GM12878 (cell line): ENCODE results near the gene BICRAL. TPM values are rescaled to one million over a fixed set of nuclear protein-coding genes. Genes with fewer than 3 reads are reported as not detected.

Experiments used
- ATAC-seq: fragments of 200-7000 bp; cut with Tn5 transposase; 3 replicates; pipeline ENCODE4 v1.9.1; 2020; ENCODE audit warnings: mild to moderate bottlenecking, moderate library complexity
- BruUV-seq: library from RNA; stranded (reverse); fragments of 400-500 nt; replicated peaks from 2 replicates; lab custom pipeline; 2021; lab: Mats Ljungman, UMichigan
- CTCF ChIA-PET: fragments of 300-600 bp; sonication (Branson Sonifier 250); formaldehyde crosslinking; extraction: SDS; loops from one replicate; lab custom pipeline; 2021; ENCODE audit warnings: inconsistent platforms; lab: Yijun Ruan, JAX
- POLR2A ChIA-PET: fragments of 350-600 bp; formaldehyde crosslinking; extraction: SDS; loops from one replicate; lab custom pipeline; 2021; ENCODE audit warnings: inconsistent platforms; lab: Charles Lee
- RAD21 ChIA-PET: fragments of 300-600 bp; sonication (Branson Sonifier 250); formaldehyde crosslinking; loops from one replicate; lab custom pipeline; 2023; ENCODE audit warnings: antibody characterized with exemption; ENCODE audit not compliant: unreplicated experiment; lab: Charles Lee
- SMC1A ChIA-PET: fragments of 300-600 bp; sonication (Branson Sonifier 250); formaldehyde crosslinking; loops from one replicate; lab custom pipeline; 2023; ENCODE audit not compliant: unreplicated experiment, uncharacterized antibody; lab: Charles Lee
- DNase-seq: peaks from one replicate; pipeline ENCODE4 v3.0.0-alpha.2; 2011; ENCODE audit warnings: low read depth, low spot score
- FAIRE-seq: peaks from 3 replicates; lab custom pipeline; 2011; peaks lifted over from hg19 to GRCh38; lab: Jason Lieb, UNC
- H2AFZ ChIP-seq: 2 replicates; pipeline ENCODE4 v1.6.0; 2011; ENCODE audit warnings: low read depth, low read length, control low read depth; ENCODE audit not compliant: control insufficient read depth
- H3K27ac ChIP-seq: 2 replicates; pipeline ENCODE4 v1.5.1; 2011; ENCODE audit warnings: control low read depth; ENCODE audit not compliant: control insufficient read depth, insufficient read depth
- H3K27me3 ChIP-seq, 2 experiments: replicated peaks in 1 of 2; 2 replicates each; pipeline versions ENCODE4 v1.6.0 to v1.6.1; 2011; ENCODE audit warnings: low read length in 1 of 2; ENCODE audit not compliant: control insufficient read depth in 2 of 2, insufficient read depth in 2 of 2
- H3K36me3 ChIP-seq, 2 experiments: 2 replicates each; pipeline ENCODE4 v1.5.1; 2011; ENCODE audit warnings: low read length in 1 of 2; ENCODE audit not compliant: control insufficient read depth in 2 of 2, insufficient read depth in 2 of 2
- H3K4me1 ChIP-seq: 2 replicates; pipeline ENCODE4 v1.6.1; 2011; ENCODE audit warnings: mild to moderate bottlenecking, low read length, moderate library complexity, mixed read lengths; ENCODE audit not compliant: control insufficient read depth, insufficient read depth
- H3K4me2 ChIP-seq: 2 replicates; pipeline ENCODE4 v1.6.0; 2011; ENCODE audit warnings: control low read depth; ENCODE audit not compliant: control insufficient read depth, insufficient read depth
- H3K4me3 ChIP-seq: fragments of 200-600 bp; sonication (generic); 2 replicates; pipeline ENCODE4 v1.5.1; 2016
- H3K79me2 ChIP-seq: 2 replicates; pipeline ENCODE4 v1.6.0; 2011; ENCODE audit warnings: low read length; ENCODE audit not compliant: control insufficient read depth, insufficient read depth
- H3K9ac ChIP-seq: 2 replicates; pipeline ENCODE4 v1.8.0; 2011; ENCODE audit warnings: low read length, control low read depth, mixed read lengths; ENCODE audit not compliant: control insufficient read depth, insufficient read depth
- H3K9me3 ChIP-seq: replicated peaks from 3 replicates; pipeline ENCODE4 v1.5.1; 2011; ENCODE audit warnings: mild to moderate bottlenecking, low read length; ENCODE audit not compliant: control insufficient read depth, insufficient read depth
- H4K20me1 ChIP-seq: 2 replicates; pipeline ENCODE4 v1.6.0; 2011; ENCODE audit not compliant: control insufficient read depth, insufficient read depth
- ATF2 ChIP-seq: IDR thresholded peaks from 2 replicates; pipeline ENCODE4 v1.6.1; 2012; ENCODE audit warnings: low read length, inconsistent platforms
- ATF7 ChIP-seq: fragments of 450-650 bp; IDR thresholded peaks from 2 replicates; pipeline ENCODE4 v1.6.1; 2016; ENCODE audit warnings: low read depth, mild to moderate bottlenecking
- CBFB ChIP-seq: IDR thresholded peaks from 2 replicates; pipeline ENCODE4 v1.6.1; 2016; ENCODE audit warnings: antibody characterized with exemption, low read depth
- CBX3 ChIP-seq: fragments of 200-600 bp; sonication (generic); IDR thresholded peaks from 2 replicates; pipeline ENCODE4 v1.6.1; 2016; ENCODE audit warnings: low read depth, borderline replicate concordance
- CHD4 ChIP-seq: fragments of 200-600 bp; sonication (generic); IDR thresholded peaks from 2 replicates; pipeline ENCODE4 v1.6.1; 2016; ENCODE audit warnings: mild to moderate bottlenecking
- HDGF ChIP-seq: fragments of 450-650 bp; IDR thresholded peaks from 2 replicates; pipeline ENCODE4 v1.6.1; 2016; ENCODE audit warnings: antibody characterized with exemption
- KDM1A ChIP-seq: fragments of 200-600 bp; sonication (generic); IDR thresholded peaks from 2 replicates; pipeline ENCODE4 v1.6.1; 2016; ENCODE audit warnings: borderline replicate concordance
- KLF5 ChIP-seq: fragments of 450-650 bp; IDR thresholded peaks from 2 replicates; pipeline ENCODE4 v1.6.1; 2014; ENCODE audit warnings: mild to moderate bottlenecking; ENCODE audit not compliant: partially characterized antibody
- MTA2 ChIP-seq: fragments of 450-650 bp; IDR thresholded peaks from 2 replicates; pipeline ENCODE4 v1.6.1; 2016; ENCODE audit warnings: low read depth, mild to moderate bottlenecking, moderate library complexity
- PAX8 ChIP-seq: fragments of 450-650 bp; IDR thresholded peaks from 2 replicates; pipeline ENCODE4 v1.6.1; 2017; ENCODE audit warnings: mild to moderate bottlenecking, moderate library complexity
- POLR2A ChIP-seq: IDR thresholded peaks from 2 replicates; pipeline ENCODE4 v1.6.1; 2011; ENCODE audit warnings: low read depth, mild to moderate bottlenecking, low read length
- ZBTB40 ChIP-seq: fragments of 450-650 bp; IDR thresholded peaks from 2 replicates; pipeline ENCODE4 v1.6.1; 2016; ENCODE audit warnings: mild to moderate bottlenecking, moderate library complexity, borderline replicate concordance
- ZNF217 ChIP-seq: fragments of 450-650 bp; IDR thresholded peaks from 2 replicates; pipeline ENCODE4 v1.6.1; 2017; ENCODE audit warnings: antibody characterized with exemption, mild to moderate bottlenecking
- ZNF24 ChIP-seq: fragments of 450-650 bp; IDR thresholded peaks from 2 replicates; pipeline ENCODE4 v1.6.1; 2017; ENCODE audit warnings: antibody characterized with exemption, mild to moderate bottlenecking
- WGBS: methylation state at CpG from one replicate; pipeline ENCODE4 v1.1.6; 2016; ENCODE audit warnings: low lambda C conversion rate; ENCODE audit not compliant: insufficient replicate concordance, insufficient coverage; ENCODE audit errors: missing lambda C conversion rate; 5-methylcytosine and 5-hydroxymethylcytosine counted together
- in situ Hi-C: fragments of 300-500 bp; cut with MboI; formaldehyde crosslinking; loops from 9 replicates; pipeline ENCODE4 v1.14.3; 2018; ENCODE audit warnings: mixed read lengths
- intact Hi-C: fragments of 100-400 bp; cut with micrococcal nuclease; formaldehyde crosslinking; loops from one replicate; pipeline ENCODE4 v1.14.2; 2022; ENCODE audit not compliant: unreplicated experiment
- polyA plus RNA-seq, 11 experiments: library from polyadenylated mRNA; depleted of rRNA in 4 of 11; unstranded in 6 of 11; stranded (reverse) in 5 of 11; fragments of >200 nt; fragmentation: Nextera tagmentation in 4 of 11; fragmentation: Illumina TruSeq in 1 of 11; extraction: Ambion mirVana in 4 of 11; extraction: Trizol in 1 of 11; gene quantifications; 1 replicate in 1 of 11; 2 replicates in 10 of 11; pipeline versions ENCODE4 v1.2.1 to v1.2.3, GENCODE V29; 2011 to 2016; ENCODE audit warnings: inconsistent platforms in 2 of 11, missing spikeins in 2 of 11, low read depth in 1 of 11
- total RNA-seq, 4 experiments: library from RNA; depleted of rRNA in 3 of 4; stranded (reverse); fragments of >200 nt in 3 of 4; fragmentation: Illumina TruSeq in 1 of 4; extraction: Trizol in 1 of 4; gene quantifications; 2 replicates each; pipeline versions ENCODE4 v1.2.1 to v1.2.3, GENCODE V29; 2013 to 2021
- TF ChIP-seq, protein P1 (sequence below): fragments of 450-650 bp; IDR thresholded peaks from 2 replicates; pipeline ENCODE4 v1.6.1; 2017; ENCODE audit warnings: mild to moderate bottlenecking, low read depth, inconsistent platforms; ENCODE audit not compliant: poor library complexity, severe bottlenecking
- TF ChIP-seq, protein P2 (sequence below): fragments of 450-650 bp; IDR thresholded peaks from 2 replicates; pipeline ENCODE4 v1.6.1; 2016; ENCODE audit warnings: mild to moderate bottlenecking

The BICRAL gene
- total and polyA plus RNA-seq, 10 of the 15 experiments (the other 5 are each of a cell fraction or from before 2014, with no cell fraction given), result 1.9 to 16.6 (median 8.5) TPM

DNA sequence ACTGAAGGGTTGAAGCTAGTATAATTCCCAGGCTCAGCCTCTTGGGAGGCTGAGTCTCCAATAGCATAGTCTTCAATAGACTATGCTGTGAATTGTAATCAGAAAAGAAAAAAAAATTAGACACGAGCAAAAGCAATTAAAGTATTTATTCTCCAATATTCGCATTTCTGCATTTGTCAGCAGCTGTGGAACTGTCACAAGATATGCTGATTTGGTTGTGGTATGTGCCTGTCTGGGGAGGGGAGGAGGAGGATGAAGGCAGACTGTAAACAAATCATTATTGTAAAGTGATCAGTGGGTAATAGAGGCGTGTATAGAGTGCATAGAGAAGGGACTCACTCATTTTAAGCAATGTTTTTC is 10.1 kb upstream of the BICRAL start:
- no TSS peak for BruUV-seq
- Histone ChIP-seq H3K9me3 (no peaks in the 10 kb centered on the region), H3K79me2 (peaks cover 18% of the 10 kb centered on the region), H4K20me1 (no peaks in the 10 kb centered on the region), H3K27me3 (no peaks in the 10 kb centered on the region), H3K36me3 (no peaks in the 10 kb centered on the region), H2AFZ (no peak overlapping the region), H3K27ac (peak overlapping the region; percentile 54), H3K4me3 (peak overlapping the region; percentile 51), H3K4me2 (peak overlapping the region; percentile 82), H3K9ac (peak overlapping the region; percentile 48), H3K4me1 (peaks cover 49% of the 10 kb centered on the region)
- intact Hi-C loops (loop anchor here (1.0 to 10.0 kb wide), 2 partner anchors 25 to 613 kb away; partner anchors contain the start of gene TBCC), in situ Hi-C loops (no loop called here)
- ChIA-PET RAD21 (interaction anchor here (0.8 to 17.0 kb wide), 12 partner anchors 8 to 1038 kb away, joined by 3 to 227 read pairs (median 4); partner anchors contain the start of genes BICRAL, RPL7L1 and TBCC), SMC1A (interaction anchor here (1.0 to 9.6 kb wide), 11 partner anchors 9 to 199 kb away, joined by 3 to 92 read pairs (median 3); partner anchors contain the start of genes BICRAL and TBCC), CTCF (interaction anchor here (1.0 to 4.9 kb wide), 4 partner anchors 9 to 28 kb away, joined by 3 to 25 read pairs (median 6); no protein-coding TSS in a partner anchor), POLR2A (interaction anchor here (0.5 to 8.8 kb wide), 7 partner anchors 10 to 121 kb away, joined by 4 to 140 read pairs (median 7); partner anchors contain the start of genes BICRAL, RPL7L1 and TBCC)
- FAIRE-seq (no peak), ATAC-seq (peak; percentile 14; the same call in 1 of the 3 replicates), DNase-seq (no peak)
- 0% methylated on average over 3 of the region's 3 CpGs for WGBS
- TF ChIP-seq, protein P1, sequence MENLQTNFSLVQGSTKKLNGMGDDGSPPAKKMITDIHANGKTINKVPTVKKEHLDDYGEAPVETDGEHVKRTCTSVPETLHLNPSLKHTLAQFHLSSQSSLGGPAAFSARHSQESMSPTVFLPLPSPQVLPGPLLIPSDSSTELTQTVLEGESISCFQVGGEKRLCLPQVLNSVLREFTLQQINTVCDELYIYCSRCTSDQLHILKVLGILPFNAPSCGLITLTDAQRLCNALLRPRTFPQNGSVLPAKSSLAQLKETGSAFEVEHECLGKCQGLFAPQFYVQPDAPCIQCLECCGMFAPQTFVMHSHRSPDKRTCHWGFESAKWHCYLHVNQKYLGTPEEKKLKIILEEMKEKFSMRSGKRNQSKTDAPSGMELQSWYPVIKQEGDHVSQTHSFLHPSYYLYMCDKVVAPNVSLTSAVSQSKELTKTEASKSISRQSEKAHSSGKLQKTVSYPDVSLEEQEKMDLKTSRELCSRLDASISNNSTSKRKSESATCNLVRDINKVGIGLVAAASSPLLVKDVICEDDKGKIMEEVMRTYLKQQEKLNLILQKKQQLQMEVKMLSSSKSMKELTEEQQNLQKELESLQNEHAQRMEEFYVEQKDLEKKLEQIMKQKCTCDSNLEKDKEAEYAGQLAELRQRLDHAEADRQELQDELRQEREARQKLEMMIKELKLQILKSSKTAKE, result peak; percentile 6
- no peak for TF ChIP-seq HDGF
- TF ChIP-seq PAX8, result 0 out of 2 replicates have a peak, but pooled peaks have one; percentile 68
- 0 out of 2 replicates have a peak, but pooled peaks have one; percentile 5 for TF ChIP-seq ZNF24
- 0 out of 2 replicates have a peak, but pooled peaks have one; percentile 9 for TF ChIP-seq ZBTB40
- TF ChIP-seq ATF2, result 0 out of 2 replicates have a peak, but pooled peaks have one; percentile 12
- no peak for TF ChIP-seq MTA2
- no peak for TF ChIP-seq CHD4
- TF ChIP-seq CBX3, result no peak
- TF ChIP-seq CBFB, result no peak
- peak; percentile 18; the same call in 1 of the 2 replicates for TF ChIP-seq ATF7
- no peak for TF ChIP-seq KLF5
- TF ChIP-seq, protein P2, sequence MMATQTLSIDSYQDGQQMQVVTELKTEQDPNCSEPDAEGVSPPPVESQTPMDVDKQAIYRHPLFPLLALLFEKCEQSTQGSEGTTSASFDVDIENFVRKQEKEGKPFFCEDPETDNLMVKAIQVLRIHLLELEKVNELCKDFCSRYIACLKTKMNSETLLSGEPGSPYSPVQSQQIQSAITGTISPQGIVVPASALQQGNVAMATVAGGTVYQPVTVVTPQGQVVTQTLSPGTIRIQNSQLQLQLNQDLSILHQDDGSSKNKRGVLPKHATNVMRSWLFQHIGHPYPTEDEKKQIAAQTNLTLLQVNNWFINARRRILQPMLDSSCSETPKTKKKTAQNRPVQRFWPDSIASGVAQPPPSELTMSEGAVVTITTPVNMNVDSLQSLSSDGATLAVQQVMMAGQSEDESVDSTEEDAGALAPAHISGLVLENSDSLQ, result peak; percentile 61; the same call in 1 of the 2 replicates
- no peak for TF ChIP-seq KDM1A
- TF ChIP-seq ZNF217, result 0 out of 2 replicates have a peak, but pooled peaks have one; percentile 38
- no peak for TF ChIP-seq POLR2A
